Adipose tissue (tissue), 3 donors: Measurements from ENCODE around the gene TOMT. TPM values are rescaled to one million over a fixed set of nuclear protein-coding genes. Genes with fewer than 3 reads are reported as not detected.
"Not testable (repeated sequence)": the region's sequence is repeated elsewhere in the genome, so short reads cannot be mapped to it uniquely, and the experiment has no call there.

ENCODE experiments used
- H3K27ac ChIP-seq: one replicate; pipeline ENCODE4 v1.5.1; 2013; ENCODE audit warnings: low read depth, low read length
- WGBS, 3 donors: extraction: QIAGEN DNeasy Blood & Tissue Kit; methylation state at CpG; one replicate each; pipeline ENCODE4 v1.1.7; 2013; 5-methylcytosine and 5-hydroxymethylcytosine counted together
- polyA plus RNA-seq, 3 donors: library from polyadenylated mRNA; stranded (reverse); fragments of 200-250 nt; gene quantifications; one replicate each; pipeline ENCODE4 v1.2.3, GENCODE V29; 2013
- donor health status: healthy with polysubstance abuse.
- donor health status: Bipolar disorder and iron deficiency.
- donor health status: healthy.

Gene TOMT
- polyA plus RNA-seq, 3 donors = not detected

- WGBS, 3 donors = 83 to 87% (median 86%) methylated on average over 4 of the region's 4 CpGs
Measured at GRCh38 chr11:72144807-72145565, 39.3 kb downstream of the TOMT start.

GRCh38 chr11:72146625-72147024 is 40.9 kb downstream of the TOMT start:
- WGBS, 3 donors = 32 to 37% (median 37%) methylated on average over 2 of the region's 2 CpGs
- no peak overlapping the region for H3K27ac ChIP-seq

More at GRCh38 chr11:72144807-72145565, 39.3 kb downstream of the TOMT start:
- no peak overlapping the region for H3K27ac ChIP-seq

GRCh38 chr11:72150882-72151281 is 45.2 kb downstream of the TOMT start:
- 70 to 80% (median 71%) methylated on average over 4 of the region's 4 CpGs for WGBS, 3 donors
- no peak overlapping the region for H3K27ac ChIP-seq

GRCh38 chr11:72153874-72154273 is 48.1 kb downstream of the TOMT start:
- 80 to 90% (median 90%) methylated on average over 6 of the region's 6 CpGs for WGBS, 3 donors
- not testable (repeated sequence) for H3K27ac ChIP-seq

GRCh38 chr11:72154816-72155215 is 49.1 kb downstream of the TOMT start:
- whole genome bisulfite sequencing, 3 donors = 88 to 91% (median 89%) methylated on average over 3 of the region's 3 CpGs
- no peak overlapping the region for H3K27ac ChIP-seq

- H3K27ac ChIP-seq = no peak overlapping the region
- WGBS, 3 donors = 83 to 90% (median 86%) methylated on average over 4 of the region's 4 CpGs
Measured at GRCh38 chr11:72155751-72156150, 50.0 kb downstream of the TOMT start.

- 69 to 88% (median 79%) methylated on average over 4 of the region's 4 CpGs for WGBS, 3 donors
- H3K27ac ChIP-seq = no peak overlapping the region
Measured at GRCh38 chr11:72157131-72157530, 51.4 kb downstream of the TOMT start.

Other genes starting within 250 kb of the TOMT start
- gene DEFB131B, start 227.5 kb upstream of the TOMT start, polyA plus RNA-seq = not detected
- 1 to 10 TPM; 1.5 to 2.2 (median 1.7) TPM for gene XNDC1N, start 177.3 kb upstream of the TOMT start, polyA plus RNA-seq
- 10 to 100 TPM in 2 of 3 donors, 1 to 10 TPM in 1; 7.5 to 21.8 (median 18.4) TPM for gene RNF121, start 176.9 kb upstream of the TOMT start, polyA plus RNA-seq
- gene IL18BP, start 107.0 kb upstream of the TOMT start, polyA plus RNA-seq = 10 to 100 TPM in 1 of 3 donors, 1 to 10 TPM in 2; 3.0 to 14.1 (median 4.7) TPM
- gene NUMA1, start 25.4 kb upstream of the TOMT start, polyA plus RNA-seq = 100 to 1,000 TPM in 1 of 3 donors, 10 to 100 TPM in 2; 79.0 to 132 (median 90.3) TPM
- 1 to 10 TPM; 4.3 to 6.9 (median 6.0) TPM for gene LRRC51, start 25.1 kb upstream of the TOMT start, polyA plus RNA-seq
- 100 to 1,000 TPM in 2 of 3 donors, 10 to 100 TPM in 1; 71.4 to 181 (median 165) TPM for gene LAMTOR1, start 2.6 kb upstream of the TOMT start, polyA plus RNA-seq
- 10 to 100 TPM; 26.8 to 46.9 (median 42.3) TPM for gene ANAPC15, start 6.8 kb downstream of the TOMT start, polyA plus RNA-seq
- 1 to 10 TPM in 2 of 3 donors, under 1 TPM in 1; 0.16 to 3.8 (median 3.2) TPM for gene FOLR3, start 29.8 kb downstream of the TOMT start, polyA plus RNA-seq
- 1 to 10 TPM in 1 of 3 donors, under 1 TPM in 1, not detected in 1; 0.58 to 2.7 TPM for gene FOLR1, start 86.2 kb downstream of the TOMT start, polyA plus RNA-seq
- gene FOLR2, start 110.9 kb downstream of the TOMT start, polyA plus RNA-seq = 10 to 100 TPM in 2 of 3 donors, 1 to 10 TPM in 1; 5.1 to 52.4 (median 38.4) TPM
- gene INPPL1, start 118.8 kb downstream of the TOMT start, polyA plus RNA-seq = 10 to 100 TPM; 37.9 to 77.0 (median 57.4) TPM
- under 1 TPM in 1 of 3 donors, not detected in 2; 0.08 TPM for gene PHOX2A, start 138.3 kb downstream of the TOMT start, polyA plus RNA-seq